AG09309 (cell line): ENCODE results near the gene PIK3CD.

Source experiments
- DNase-seq: peaks from one replicate; pipeline ENCODE4 v3.0.0-alpha.2; 2010; ENCODE audit warnings: low read depth
- H3K4me3 ChIP-seq: 2 replicates; pipeline ENCODE4 v1.5.1; 2011; ENCODE audit warnings: mild to moderate bottlenecking, low read depth, low read length, moderate library complexity; ENCODE audit not compliant: control insufficient read depth
- TF ChIP-seq, protein P1 (sequence below): IDR thresholded peaks from 2 replicates; pipeline ENCODE4 v1.5.1; 2011; ENCODE audit warnings: mild to moderate bottlenecking, low read depth, low read length, inconsistent platforms; ENCODE audit not compliant: insufficient read depth, control insufficient read depth; ENCODE audit errors: missing control alignments

Gene PIK3CD

DNA sequence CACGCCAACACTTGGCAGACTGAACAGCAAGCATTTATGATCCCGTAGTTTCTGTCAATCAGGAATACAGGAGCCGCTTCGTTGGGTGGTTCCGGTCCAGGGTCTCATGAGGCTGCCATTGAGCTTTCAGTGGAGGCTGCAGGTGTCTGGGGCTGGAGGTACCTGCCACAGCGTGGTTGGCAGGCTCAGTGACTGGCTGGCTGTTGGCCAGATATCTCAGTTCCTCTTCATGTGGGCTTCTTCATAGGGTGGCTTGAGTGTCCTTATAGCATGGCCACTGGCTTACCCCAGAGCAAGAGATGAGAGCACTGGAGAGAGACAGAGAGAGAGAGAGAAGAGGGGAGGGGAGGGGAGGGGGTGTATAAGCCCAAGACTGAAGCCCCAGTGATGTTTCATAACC lies 29.3 kb downstream of the PIK3CD start:
- TF ChIP-seq, protein P1, sequence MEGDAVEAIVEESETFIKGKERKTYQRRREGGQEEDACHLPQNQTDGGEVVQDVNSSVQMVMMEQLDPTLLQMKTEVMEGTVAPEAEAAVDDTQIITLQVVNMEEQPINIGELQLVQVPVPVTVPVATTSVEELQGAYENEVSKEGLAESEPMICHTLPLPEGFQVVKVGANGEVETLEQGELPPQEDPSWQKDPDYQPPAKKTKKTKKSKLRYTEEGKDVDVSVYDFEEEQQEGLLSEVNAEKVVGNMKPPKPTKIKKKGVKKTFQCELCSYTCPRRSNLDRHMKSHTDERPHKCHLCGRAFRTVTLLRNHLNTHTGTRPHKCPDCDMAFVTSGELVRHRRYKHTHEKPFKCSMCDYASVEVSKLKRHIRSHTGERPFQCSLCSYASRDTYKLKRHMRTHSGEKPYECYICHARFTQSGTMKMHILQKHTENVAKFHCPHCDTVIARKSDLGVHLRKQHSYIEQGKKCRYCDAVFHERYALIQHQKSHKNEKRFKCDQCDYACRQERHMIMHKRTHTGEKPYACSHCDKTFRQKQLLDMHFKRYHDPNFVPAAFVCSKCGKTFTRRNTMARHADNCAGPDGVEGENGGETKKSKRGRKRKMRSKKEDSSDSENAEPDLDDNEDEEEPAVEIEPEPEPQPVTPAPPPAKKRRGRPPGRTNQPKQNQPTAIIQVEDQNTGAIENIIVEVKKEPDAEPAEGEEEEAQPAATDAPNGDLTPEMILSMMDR, result no peak
- no peak for DNase-seq
- H3K4me3 ChIP-seq, result no peak overlapping the region

DNA sequence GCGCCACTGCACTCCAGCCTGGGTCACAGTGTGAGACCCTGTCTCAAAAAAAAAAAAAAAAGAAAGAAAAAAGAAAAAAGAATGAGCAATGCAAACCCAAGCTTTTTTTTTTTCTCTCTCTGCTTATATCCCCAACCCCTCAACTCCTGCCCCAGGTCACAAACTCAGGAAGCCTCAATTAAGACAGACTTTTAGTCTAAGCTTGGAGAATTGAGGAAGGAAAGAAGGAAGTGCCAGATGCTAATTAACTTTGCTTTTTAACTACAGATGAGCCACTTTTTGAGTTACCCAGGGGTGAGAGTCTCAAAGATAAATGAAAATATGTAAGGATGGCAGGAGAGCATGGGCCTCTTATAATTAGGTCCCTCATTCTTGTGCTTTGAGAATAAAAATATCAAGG lies 33.3 kb downstream of the PIK3CD start:
- TF ChIP-seq, protein P1, result no peak
- H3K4me3 ChIP-seq, result no peak overlapping the region
- no peak for DNase-seq

DNA sequence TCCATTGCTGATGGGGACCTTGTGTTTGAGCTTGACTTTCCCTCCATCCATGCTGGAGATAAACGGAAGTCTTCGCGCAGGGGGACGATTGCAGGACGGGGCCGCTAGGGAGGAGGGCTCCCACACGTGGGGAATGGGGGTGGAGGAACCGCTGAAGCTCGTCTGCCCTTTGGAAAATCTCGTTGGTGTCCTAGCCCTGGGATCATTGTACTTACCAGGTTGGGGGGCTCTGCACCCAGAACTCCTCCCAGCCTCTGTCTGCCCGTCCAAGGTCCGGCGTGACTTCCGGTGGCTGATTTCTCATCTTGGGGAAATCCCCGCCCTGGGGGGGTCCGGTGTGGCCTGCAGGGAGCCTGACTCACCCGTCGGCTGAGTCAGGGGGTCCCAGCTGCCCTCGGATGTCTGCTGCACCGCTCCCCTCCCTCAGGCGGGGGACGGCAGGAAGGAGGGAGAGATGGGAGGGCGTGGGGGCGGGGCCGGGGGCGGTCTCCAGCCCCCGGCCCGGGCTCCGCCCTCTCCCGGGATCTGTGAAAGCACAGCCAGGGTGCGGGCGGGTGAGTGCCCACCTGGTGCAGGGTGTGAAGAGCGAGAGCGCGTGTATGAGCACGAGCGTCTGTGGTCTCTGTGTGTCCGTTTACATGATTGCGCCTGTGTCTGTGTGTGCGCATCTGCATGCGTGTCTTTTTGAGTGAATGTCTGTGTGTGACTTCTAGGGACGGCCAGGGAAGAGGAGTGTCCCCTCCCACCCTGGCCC lies 35.8 kb downstream of the PIK3CD start:
- TF ChIP-seq, protein P1, result no peak
- no peak for DNase-seq
- peak overlapping the region; percentile 45 for H3K4me3 ChIP-seq

DNA sequence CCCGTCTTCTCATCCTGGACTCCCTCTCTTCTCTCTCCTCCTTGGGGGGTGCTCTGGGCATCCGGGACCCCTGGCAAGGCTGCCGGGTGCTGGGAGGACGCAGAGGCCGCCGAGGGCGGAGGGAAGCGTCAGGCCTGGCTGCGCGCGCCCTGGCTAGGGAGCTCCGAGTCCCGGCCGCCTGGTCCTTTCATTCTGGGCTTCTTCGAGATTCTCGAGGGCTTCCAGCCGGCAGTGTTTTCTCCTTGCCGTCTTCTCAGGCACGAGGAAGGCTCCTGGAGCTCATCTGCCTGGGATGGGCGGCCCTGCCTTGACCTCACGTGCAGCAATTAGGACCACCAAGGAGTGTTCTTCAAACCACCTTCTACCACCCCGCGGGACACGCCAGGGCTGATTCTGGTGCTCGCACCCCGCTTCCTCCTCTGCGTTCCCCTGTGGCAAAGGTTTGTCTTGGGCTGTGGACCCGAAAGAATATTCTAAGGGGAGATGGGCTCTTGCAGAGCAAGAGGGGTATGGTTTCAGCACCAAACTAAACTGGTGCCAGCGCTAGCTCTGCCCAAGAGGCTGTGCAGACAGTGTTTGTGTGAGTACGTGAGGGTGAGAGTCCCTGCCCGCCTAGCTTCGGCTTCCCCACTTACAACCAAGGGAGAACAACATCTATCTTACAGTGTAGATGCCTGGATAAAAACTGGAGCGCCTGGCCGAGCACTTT lies 36.5 kb downstream of the PIK3CD start:
- peak overlapping the region; percentile 45 for H3K4me3 ChIP-seq
- no peak for DNase-seq
- TF ChIP-seq, protein P1, result no peak

DNA sequence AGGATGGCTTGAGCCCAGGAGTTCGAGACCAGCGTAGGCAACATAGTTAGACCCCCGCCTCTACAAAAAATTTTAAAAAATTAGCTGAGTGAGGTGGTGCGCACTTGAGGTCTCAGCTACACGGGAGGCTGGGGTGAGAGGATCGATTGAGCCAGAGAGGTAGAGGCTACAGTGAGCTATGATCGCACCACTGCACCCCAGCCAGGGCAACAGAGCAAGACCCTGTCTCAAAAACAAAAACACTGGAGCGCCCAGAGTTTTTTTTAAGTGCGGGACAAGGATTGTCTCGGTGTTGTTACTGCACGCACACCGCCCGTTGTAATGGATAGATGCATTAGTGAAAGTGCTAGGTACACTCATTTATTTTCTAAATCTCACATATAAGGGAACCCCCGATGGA lies 37.1 kb downstream of the PIK3CD start:
- no peak for DNase-seq
- H3K4me3 ChIP-seq, result peak overlapping the region; percentile 45
- TF ChIP-seq, protein P1, result no peak

DNA sequence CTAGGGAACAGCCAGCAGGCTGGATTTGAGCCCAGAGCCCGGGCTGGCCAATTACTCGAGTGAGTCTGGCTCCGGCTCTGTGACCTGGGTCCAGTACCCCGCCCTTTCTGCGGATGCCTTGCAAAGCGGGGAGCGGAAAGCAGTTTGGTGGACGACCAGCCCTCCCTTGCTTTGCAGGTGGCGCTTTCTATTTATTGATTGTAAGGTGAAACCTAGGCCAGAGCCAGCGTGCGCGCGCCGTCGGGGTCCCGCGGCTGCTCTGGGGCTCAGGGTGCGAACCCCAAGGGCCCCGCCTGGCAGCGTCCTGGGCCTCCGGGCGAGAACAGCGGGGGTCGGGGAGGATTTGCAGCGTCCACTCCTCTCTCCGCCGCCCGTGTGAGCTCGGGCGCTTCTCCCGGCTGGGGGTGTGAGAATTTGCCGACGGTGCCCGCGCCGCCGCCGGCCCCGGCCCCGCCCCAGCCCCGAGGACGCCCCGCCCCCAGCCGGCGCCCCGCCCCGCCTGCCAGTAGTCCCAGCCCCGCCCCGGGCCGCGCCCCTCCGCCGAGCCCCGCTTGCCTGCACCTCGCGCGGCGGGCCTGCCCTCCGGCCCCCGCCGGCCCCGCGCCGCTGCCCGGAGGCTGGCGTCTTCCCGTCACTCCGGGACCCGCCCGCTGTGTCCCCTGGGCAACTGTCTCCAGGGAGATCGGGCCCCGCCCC lies 37.6 kb downstream of the PIK3CD start:
- TF ChIP-seq, protein P1, result no peak
- H3K4me3 ChIP-seq, result peak overlapping the region; percentile 76
- no peak for DNase-seq
